Measurements from ENCODE around the gene EFNB2.

DNA sequence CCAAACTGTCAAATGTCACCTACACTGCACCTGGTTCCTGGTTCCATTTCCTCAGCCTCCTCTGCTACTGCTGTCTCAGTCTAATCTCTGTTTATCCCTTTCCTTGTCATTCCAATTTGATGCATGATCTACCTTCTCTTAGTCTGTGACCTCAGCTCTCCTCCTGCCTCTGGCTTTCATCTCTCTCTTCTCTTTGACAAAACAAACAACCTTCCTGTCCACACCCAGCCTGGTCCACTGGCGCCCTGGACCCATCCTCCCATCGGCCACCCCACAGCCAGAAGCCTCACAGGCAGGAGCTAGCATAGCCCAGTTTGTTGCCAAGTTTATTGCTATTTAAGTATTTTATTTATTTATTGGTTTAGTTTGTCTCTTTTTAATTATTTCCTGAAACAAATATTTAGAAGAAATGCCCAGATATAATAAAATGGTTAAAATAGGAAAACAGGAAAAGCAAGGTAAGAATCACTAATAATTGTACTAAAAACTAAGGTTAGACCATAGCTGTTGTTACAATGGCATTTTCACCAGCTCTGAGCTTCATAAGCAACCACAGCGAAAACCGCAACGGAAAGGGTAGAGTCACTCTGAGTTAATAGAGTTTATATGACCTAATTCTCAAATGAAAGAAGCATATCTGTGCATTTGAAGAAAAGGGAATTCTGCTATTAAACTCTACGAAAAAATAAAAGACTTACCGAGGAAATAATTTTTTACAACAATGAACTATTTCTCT is 68.6 kb downstream of the EFNB2 start:
- TF ChIP-seq CTCF (IDR thresholded peaks at IDR 0.05) (no peak), POLR2AphosphoS5 (IDR thresholded peaks at IDR 0.05; ENCODE audit: low read depth, low read length) (no peak), SIN3A (IDR thresholded peaks at IDR 0.05; ENCODE audit: borderline replicate concordance, insufficient read depth, low read depth, low read length) (no peak)
